ENCODE results near the gene SH3GL1.

SH3GL1 gene

DNA sequence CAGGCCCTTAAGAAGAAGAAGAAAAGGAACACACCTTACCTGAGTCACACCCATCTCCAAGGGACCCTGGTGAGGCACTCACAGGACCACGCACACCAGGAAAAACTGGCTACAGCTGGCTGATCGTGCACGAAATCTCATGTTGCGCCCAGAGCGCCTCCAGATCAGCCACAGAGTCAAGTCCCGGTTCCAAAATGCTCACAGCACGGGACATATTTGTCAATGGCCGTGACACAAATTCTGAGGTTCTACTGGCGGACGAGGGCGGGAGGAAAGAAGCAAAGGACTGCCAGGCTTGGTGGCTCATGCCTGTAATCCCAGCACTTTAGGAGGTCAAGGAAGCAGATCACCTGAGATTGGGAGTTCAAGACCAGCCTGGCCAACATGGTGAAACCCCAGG lies 21.5 kb downstream of the SH3GL1 start:
- no peak overlapping the region for H3K27ac ChIP-seq (ENCODE audit: low read depth, low read length)
- no peak overlapping the region for H3K9ac ChIP-seq (ENCODE audit: low read length)
- peaks cover 5% of the 10 kb centered on the region for H3K36me3 ChIP-seq (ENCODE audit: insufficient read depth, low read length)
- no peak overlapping the region for H3K4me3 ChIP-seq (ENCODE audit: low read depth in 1 of 2, low read length in 2 of 2)
- peaks cover 49% of the 10 kb centered on the region for H3K4me1 ChIP-seq (ENCODE audit: insufficient read depth, low read length)
- no peaks in the 10 kb centered on the region for H3K9me3 ChIP-seq (ENCODE audit: low read length)
- H3K27me3 ChIP-seq (ENCODE audit: control insufficient read depth in 1 of 2, insufficient read depth in 2 of 2, low read length in 2 of 2): no peaks in the 10 kb centered on the region

DNA sequence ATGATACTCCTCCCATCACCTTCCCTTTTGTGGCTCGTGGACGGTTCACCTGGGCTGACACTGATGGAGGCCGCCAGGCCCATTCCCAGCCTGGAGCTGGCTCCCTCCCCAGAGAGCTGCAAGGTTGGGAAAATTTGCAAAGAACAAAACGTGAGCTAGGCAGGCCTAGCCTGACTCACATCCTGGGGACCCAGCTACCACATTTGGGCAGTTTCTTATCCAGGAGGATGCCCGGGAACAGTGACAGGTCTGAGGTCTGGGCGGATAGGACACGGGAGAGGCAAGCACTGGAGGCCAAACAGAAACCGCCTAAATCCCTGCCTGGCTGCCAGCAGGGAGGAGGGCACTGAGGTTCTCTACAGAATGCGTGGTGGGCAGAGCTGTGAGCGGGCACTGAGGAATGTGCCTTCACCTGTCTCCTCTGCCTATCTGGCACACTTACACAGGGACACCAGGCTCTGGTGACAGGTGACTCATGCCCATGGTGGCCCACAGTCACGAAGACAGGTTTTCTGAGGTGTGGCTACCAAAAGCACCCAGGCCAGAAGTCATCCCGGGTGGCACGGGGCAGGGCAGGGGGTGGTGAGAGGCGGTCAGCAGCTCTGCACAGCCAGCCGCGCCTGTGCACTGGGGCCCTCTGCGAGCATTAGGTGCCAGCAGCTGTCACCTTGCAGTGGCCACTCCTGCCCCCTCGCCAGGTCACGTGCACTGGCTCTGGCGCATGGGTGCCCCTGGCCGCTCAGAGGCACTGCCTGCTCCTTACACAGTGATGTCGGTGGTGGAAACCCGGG lies 23.2 kb downstream of the SH3GL1 start:
- peaks cover 66% of the 10 kb centered on the region for H3K4me1 ChIP-seq (ENCODE audit: insufficient read depth, low read length)
- no peaks in the 10 kb centered on the region for H3K27me3 ChIP-seq (ENCODE audit: control insufficient read depth in 1 of 2, insufficient read depth in 2 of 2, low read length in 2 of 2)
- H3K36me3 ChIP-seq (ENCODE audit: insufficient read depth, low read length): no peaks in the 10 kb centered on the region
- H3K4me3 ChIP-seq (ENCODE audit: low read depth in 1 of 2, low read length in 2 of 2): no peak overlapping the region
- no peak overlapping the region for H3K27ac ChIP-seq (ENCODE audit: low read depth, low read length)
- H3K9me3 ChIP-seq (ENCODE audit: low read length): no peaks in the 10 kb centered on the region
- no peak overlapping the region for H3K9ac ChIP-seq (ENCODE audit: low read length)

DNA sequence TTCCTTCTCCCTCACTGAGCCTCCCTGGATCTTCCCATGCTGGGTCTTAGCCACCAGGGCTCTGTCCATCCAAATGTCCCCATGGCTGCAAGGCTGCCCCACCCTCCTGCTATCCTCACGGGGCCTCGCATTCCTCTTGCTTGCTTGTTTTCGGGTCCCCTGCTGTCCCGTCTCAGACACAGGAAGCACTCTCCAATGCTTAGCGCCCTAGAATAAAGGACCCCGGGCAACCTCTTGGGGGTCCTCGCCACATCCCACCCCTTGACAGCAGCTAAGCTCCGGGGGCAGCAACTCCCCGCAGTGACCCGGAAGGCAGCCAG lies 23.7 kb downstream of the SH3GL1 start:
- no peak overlapping the region for H3K4me3 ChIP-seq (ENCODE audit: low read depth in 1 of 2, low read length in 2 of 2)
- peaks cover 71% of the 10 kb centered on the region for H3K4me1 ChIP-seq (ENCODE audit: insufficient read depth, low read length)
- H3K27me3 ChIP-seq (ENCODE audit: control insufficient read depth in 1 of 2, insufficient read depth in 2 of 2, low read length in 2 of 2): no peaks in the 10 kb centered on the region

DNA sequence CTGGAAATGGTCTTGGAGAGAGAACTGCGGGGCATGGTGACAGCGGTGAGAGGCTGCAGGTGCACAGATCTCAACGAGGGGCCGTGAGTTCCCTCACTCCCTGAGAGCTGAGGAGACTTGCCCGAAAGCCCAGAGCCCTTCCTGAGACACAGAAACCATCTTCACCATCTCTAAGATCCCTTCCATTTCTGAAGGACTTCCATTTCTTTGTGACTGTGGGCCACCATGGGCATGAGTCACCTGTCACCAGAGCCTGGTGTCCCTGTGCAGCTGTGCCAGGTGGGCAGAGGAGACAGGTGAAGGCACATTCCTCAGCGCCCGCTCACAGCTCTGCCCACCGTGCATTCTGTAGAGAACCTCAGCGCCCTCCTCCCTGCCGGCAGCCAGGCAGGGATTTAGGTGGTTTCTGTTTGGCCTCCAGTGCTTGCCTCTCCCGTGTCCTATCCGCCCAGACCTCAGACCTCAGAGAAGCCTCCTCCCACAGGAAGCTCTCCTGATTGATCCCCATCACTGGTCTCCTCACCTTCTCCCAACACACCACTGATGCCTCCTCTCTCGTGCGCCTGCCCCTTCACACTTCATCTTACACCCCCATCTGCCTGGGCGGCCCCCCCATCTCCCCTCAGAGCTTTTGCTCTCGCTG lies 24.2 kb downstream of the SH3GL1 start:
- Histone ChIP-seq H3K9ac (ENCODE audit: low read length) (peak overlapping the region; percentile 11), H3K4me3 (ENCODE audit: low read depth in 1 of 2, low read length in 2 of 2) (no peak overlapping the region), H3K9me3 (ENCODE audit: low read length) (no peaks in the 10 kb centered on the region), H3K27me3 (ENCODE audit: control insufficient read depth in 1 of 2, insufficient read depth in 2 of 2, low read length in 2 of 2) (no peaks in the 10 kb centered on the region), H3K27ac (ENCODE audit: low read depth, low read length) (no peak overlapping the region), H3K4me1 (ENCODE audit: insufficient read depth, low read length) (peaks cover 73% of the 10 kb centered on the region), H3K36me3 (ENCODE audit: insufficient read depth, low read length) (no peaks in the 10 kb centered on the region)

More for the DNA sequence above, 23.7 kb downstream of the SH3GL1 start:
- H3K9me3 ChIP-seq (ENCODE audit: low read length): no peaks in the 10 kb centered on the region
- no peak overlapping the region for H3K27ac ChIP-seq (ENCODE audit: low read depth, low read length)
- H3K9ac ChIP-seq (ENCODE audit: low read length): peak overlapping the region; percentile 11
- H3K36me3 ChIP-seq (ENCODE audit: insufficient read depth, low read length): no peaks in the 10 kb centered on the region

DNA sequence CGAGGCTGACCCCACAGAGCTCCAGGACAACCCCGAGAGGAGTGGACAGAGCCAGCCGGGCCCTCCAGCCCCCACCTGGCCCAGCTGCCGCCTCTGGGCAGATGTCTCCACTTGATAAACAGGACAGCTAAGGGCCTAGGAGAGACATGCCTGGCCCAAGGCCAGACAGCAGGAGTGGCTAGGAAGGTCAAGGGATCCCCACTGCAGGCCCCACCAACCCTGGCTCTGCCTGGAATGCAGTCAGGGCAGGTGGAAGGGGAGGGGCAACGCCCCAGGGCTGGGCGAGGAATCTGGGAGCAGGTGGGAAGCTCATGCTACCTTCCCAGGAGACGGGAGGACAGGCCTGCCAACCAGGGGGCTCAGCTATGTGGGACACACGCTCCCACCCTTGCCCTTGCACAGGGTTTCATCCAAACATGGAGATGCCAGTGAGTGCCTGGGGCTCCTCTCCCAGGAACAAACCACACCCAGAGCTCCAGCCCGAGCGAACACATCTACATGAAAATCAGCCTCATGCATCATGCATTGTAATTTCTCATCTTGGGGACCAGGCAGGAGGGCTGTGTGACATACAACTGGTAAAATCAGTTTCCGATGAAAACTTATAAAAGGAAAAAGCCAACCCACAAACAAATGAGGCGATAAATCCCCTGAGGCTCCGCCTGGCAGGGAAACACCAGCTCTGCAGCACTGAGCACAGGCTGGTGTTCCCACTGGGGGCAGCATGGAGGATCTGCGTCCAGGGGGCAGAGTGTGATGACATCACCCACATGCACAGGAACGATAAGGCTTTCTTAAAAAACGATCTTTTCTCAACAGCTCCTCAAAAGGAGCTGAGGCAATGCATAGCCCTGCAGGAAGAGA lies 25.0 kb downstream of the SH3GL1 start:
- Histone ChIP-seq H3K27me3 (ENCODE audit: control insufficient read depth in 1 of 2, insufficient read depth in 2 of 2, low read length in 2 of 2) (no peaks in the 10 kb centered on the region), H3K4me1 (ENCODE audit: insufficient read depth, low read length) (peaks cover 76% of the 10 kb centered on the region), H3K9me3 (ENCODE audit: low read length) (no peaks in the 10 kb centered on the region), H3K36me3 (ENCODE audit: insufficient read depth, low read length) (no peaks in the 10 kb centered on the region), H3K9ac (ENCODE audit: low read length) (peak overlapping the region; percentile 11), H3K27ac (ENCODE audit: low read depth, low read length) (peak overlapping the region; percentile 43), H3K4me3 (ENCODE audit: low read depth in 1 of 2, low read length in 2 of 2) (no peak overlapping the region)

DNA sequence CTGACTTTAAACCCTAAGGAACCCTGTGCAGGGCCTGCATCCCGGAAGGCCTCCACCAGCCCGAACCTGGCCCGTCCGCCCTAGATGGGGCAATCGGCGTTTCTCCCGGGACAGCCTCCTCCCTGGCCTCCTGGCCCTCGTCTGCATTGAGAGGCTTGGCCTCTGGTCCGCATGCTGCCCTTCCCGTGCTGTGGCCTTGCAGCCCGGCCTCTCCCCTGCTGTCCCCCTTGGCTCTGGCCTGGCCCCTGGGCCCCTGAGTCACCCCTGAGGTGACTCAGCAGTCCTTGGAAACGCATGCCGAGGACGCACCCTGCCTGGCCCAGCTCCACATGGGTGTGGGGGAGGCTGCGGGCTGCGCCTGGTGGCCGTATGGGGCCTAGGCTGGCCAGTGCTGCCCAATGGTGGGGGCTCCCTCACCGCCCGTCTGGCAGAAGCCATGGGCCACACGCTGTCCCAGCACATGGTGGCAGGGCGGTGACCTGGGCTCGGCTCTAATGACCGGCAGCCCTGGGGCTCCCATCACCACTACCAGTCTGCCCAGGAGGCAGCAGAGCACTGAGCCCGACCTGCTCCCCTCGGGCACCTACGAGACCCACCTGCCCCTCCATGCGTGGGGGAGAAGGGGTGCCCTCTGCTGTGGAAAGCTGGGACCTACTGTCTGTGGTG lies 25.7 kb downstream of the SH3GL1 start:
- peak overlapping the region; percentile 43 for H3K27ac ChIP-seq (ENCODE audit: low read depth, low read length)
- H3K9me3 ChIP-seq (ENCODE audit: low read length): no peaks in the 10 kb centered on the region

DNA sequence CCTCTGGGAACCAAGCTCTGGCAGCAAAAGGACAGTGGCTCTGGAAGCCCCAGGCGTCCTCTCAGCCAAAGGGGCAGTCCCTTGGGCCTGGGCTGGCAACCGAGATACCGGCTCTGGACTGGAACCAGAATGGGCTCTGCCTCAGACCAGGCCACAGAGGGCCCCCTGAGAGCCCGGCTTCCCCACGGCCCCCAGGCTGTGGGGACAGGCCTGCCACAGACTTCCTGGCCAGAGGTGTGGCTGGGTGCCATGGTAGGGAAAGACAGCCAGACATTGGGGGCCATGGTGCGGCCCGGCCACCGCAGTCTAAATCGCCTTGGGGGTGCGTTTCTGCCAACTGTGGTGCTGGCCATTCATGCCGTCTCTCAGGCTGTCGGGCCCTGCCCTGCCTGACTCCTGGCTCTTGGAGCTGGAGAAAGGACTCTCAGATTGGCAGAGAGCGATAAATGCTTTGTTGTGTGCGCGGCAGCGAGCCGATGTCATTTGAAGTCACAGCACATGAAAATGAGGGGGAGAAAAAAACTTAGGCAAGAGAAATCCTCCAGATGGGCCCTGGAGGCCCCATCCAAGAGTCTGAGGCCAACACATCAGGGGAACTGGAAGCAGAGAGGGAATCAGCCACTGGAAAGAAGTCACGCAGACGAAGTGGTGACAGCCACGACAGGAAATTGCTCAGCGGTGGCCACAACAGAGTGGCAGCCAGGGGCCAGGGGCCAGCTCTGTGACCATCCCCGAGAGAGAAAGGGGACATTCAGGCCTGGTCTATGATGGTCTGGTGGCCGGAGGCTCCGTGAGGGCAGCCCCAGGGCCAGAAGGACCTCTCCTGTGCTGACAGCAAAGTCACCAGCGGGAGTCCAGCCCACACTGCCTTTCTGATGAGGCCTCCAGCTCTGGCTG lies 26.5 kb downstream of the SH3GL1 start:
- Histone ChIP-seq H3K27me3 (ENCODE audit: control insufficient read depth in 1 of 2, insufficient read depth in 2 of 2, low read length in 2 of 2) (no peaks in the 10 kb centered on the region), H3K9ac (ENCODE audit: low read length) (no peak overlapping the region), H3K36me3 (ENCODE audit: insufficient read depth, low read length) (no peaks in the 10 kb centered on the region), H3K4me3 (ENCODE audit: low read depth in 1 of 2, low read length in 2 of 2) (peak overlapping the region in 1 of 2 donors; percentile 14), H3K27ac (ENCODE audit: low read depth, low read length) (peak overlapping the region; percentile 63), H3K9me3 (ENCODE audit: low read length) (no peaks in the 10 kb centered on the region), H3K4me1 (ENCODE audit: insufficient read depth, low read length) (peaks cover 79% of the 10 kb centered on the region)

More for the DNA sequence above, 25.7 kb downstream of the SH3GL1 start:
- Histone ChIP-seq H3K4me1 (ENCODE audit: insufficient read depth, low read length) (peaks cover 76% of the 10 kb centered on the region), H3K27me3 (ENCODE audit: control insufficient read depth in 1 of 2, insufficient read depth in 2 of 2, low read length in 2 of 2) (no peaks in the 10 kb centered on the region), H3K4me3 (ENCODE audit: low read depth in 1 of 2, low read length in 2 of 2) (peak overlapping the region in 1 of 2 donors; percentile 14), H3K36me3 (ENCODE audit: insufficient read depth, low read length) (no peaks in the 10 kb centered on the region), H3K9ac (ENCODE audit: low read length) (no peak overlapping the region)

DNA sequence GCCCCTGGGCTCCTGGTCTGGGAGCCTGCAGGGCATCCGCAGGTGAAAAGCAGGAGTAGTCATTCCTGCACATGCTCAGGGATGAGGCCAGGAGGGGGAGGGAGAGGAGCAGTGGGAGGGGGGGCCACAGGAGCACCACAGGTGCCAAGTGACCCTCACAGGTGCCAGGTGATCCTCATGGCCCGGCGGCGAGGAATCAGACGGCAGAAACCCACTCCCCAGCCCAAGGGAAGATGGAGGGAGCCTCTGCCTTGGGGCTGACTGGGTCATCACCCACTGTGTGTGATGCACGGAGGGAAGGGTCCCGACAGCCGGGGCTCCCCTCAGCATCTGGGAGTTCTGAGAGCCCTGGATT lies 27.4 kb downstream of the SH3GL1 start:
- Histone ChIP-seq H3K9ac (ENCODE audit: low read length) (no peak overlapping the region), H3K27ac (ENCODE audit: low read depth, low read length) (no peak overlapping the region), H3K36me3 (ENCODE audit: insufficient read depth, low read length) (no peaks in the 10 kb centered on the region), H3K4me3 (ENCODE audit: low read depth in 1 of 2, low read length in 2 of 2) (no peak overlapping the region), H3K27me3 (ENCODE audit: control insufficient read depth in 1 of 2, insufficient read depth in 2 of 2, low read length in 2 of 2) (no peaks in the 10 kb centered on the region), H3K4me1 (ENCODE audit: insufficient read depth, low read length) (peaks cover 86% of the 10 kb centered on the region), H3K9me3 (ENCODE audit: low read length) (no peaks in the 10 kb centered on the region)

DNA sequence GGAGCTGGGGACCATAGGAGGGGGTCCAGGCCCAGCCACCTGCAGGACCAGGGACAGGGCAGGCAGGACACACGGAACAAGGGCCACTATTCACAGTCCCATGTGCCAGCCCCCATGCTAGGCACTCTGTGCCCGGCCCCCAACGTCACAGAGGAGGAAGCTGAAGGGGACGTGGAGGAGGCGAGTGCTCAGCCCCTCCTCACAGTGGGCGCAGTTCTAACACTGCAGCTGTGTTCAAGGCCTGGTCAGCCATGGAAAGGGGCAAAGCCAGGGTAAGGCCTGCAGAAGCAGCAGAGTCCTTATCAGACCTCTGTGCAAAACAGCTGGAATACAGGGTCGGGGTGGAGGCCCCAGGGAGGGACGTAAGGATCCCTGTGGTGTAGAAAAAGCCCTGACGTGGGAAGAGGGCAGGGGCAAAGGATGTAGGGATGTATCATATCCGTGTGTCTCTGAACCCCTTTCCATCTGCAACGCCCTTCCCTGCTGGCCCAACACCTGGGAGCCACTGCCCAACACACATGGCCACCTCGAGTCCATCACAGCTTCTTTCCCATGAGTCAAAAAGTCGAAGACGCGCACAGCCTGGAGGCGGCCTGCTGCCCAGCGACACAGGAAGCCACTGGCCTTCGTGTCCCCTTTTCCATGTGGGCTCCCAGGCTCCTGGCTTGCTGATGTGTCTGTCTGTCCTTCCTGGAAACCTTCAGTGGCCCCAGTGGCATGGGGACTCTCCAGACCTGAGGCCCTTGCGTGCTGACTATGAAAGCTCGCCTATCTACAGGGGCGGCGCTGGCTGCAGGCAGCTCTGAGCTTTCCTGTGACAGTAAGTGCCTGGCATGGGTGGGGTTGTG lies 28.0 kb downstream of the SH3GL1 start:
- no peaks in the 10 kb centered on the region for H3K27me3 ChIP-seq (ENCODE audit: control insufficient read depth in 1 of 2, insufficient read depth in 2 of 2, low read length in 2 of 2)
- no peak overlapping the region for H3K4me3 ChIP-seq (ENCODE audit: low read depth in 1 of 2, low read length in 2 of 2)
- no peaks in the 10 kb centered on the region for H3K9me3 ChIP-seq (ENCODE audit: low read length)
- no peak overlapping the region for H3K27ac ChIP-seq (ENCODE audit: low read depth, low read length)
- peaks cover 92% of the 10 kb centered on the region for H3K4me1 ChIP-seq (ENCODE audit: insufficient read depth, low read length)
- no peak overlapping the region for H3K9ac ChIP-seq (ENCODE audit: low read length)
- H3K36me3 ChIP-seq (ENCODE audit: insufficient read depth, low read length): no peaks in the 10 kb centered on the region

Measured in muscle layer of colon (tissue), 2 donors.